H1 (cell line): ENCODE measurements around the gene CDK19. TPM values are rescaled to one million over a fixed set of nuclear protein-coding genes. Genes with fewer than 3 reads are reported as not detected.

Source experiments
- CTCF ChIA-PET: fragments of 300-600 bp; sonication (Branson Sonifier 250); formaldehyde crosslinking; loops from one replicate; lab custom pipeline; 2021; ENCODE audit not compliant: partially characterized antibody; lab: Charles Lee
- POLR2A ChIA-PET: fragments of 300-600 bp; sonication (Branson Sonifier 250); formaldehyde crosslinking; loops from one replicate; lab custom pipeline; 2021; ENCODE audit warnings: inconsistent platforms; ENCODE audit not compliant: partially characterized antibody; lab: Charles Lee
- DNase-seq, 2 experiments: peaks; one replicate each; pipeline versions ENCODE4 v3.0.0 to v3.0.0-alpha.2; 2010 to 2022; ENCODE audit warnings: low spot score in 2 of 2, low read depth in 1 of 2, mixed read lengths in 1 of 2
- FAIRE-seq: peaks from 2 replicates; lab custom pipeline; 2011; peaks lifted over from hg19 to GRCh38; lab: Jason Lieb, UNC
- H2AFZ ChIP-seq: 2 replicates; pipeline ENCODE4 v1.8.1; 2012; ENCODE audit warnings: low read length, inconsistent platforms
- H2AK5ac ChIP-seq: 2 replicates; pipeline ENCODE4 v1.6.1; 2013; ENCODE audit warnings: low read depth, low read length
- H2BK120ac ChIP-seq: replicated peaks from 2 replicates; pipeline ENCODE3; 2013; ENCODE audit warnings: low read depth, low read length, inconsistent platforms
- H2BK12ac ChIP-seq: 2 replicates; pipeline ENCODE4 v1.6.1; 2013; ENCODE audit warnings: low read depth, low read length
- H2BK15ac ChIP-seq: 2 replicates; pipeline ENCODE4 v1.6.1; 2013; ENCODE audit warnings: low read length
- H2BK20ac ChIP-seq: 2 replicates; pipeline ENCODE4 v1.6.1; 2013; ENCODE audit warnings: low read length
- H2BK5ac ChIP-seq: 2 replicates; pipeline ENCODE4 v1.6.1; 2013; ENCODE audit warnings: low read depth, low read length
- H3K14ac ChIP-seq: 2 replicates; pipeline ENCODE4 v1.6.1; 2013; ENCODE audit warnings: inconsistent platforms; ENCODE audit not compliant: insufficient read length
- H3K18ac ChIP-seq: 2 replicates; pipeline ENCODE4 v1.6.1; 2013; ENCODE audit warnings: low read length; ENCODE audit errors: extremely low read depth
- H3K23ac ChIP-seq: 2 replicates; pipeline ENCODE4 v1.6.1; 2013; ENCODE audit warnings: inconsistent platforms; ENCODE audit not compliant: insufficient read length
- H3K23me2 ChIP-seq: 2 replicates; pipeline ENCODE4 v1.6.1; 2013; ENCODE audit warnings: low read depth, low read length
- H3K27ac ChIP-seq: 2 replicates; pipeline ENCODE4 v1.6.1; 2011; ENCODE audit warnings: low read depth, low read length, inconsistent platforms
- H3K27me3 ChIP-seq, 4 experiments: replicated peaks in 1 of 4; 1 replicate in 1 of 4; 2 replicates in 3 of 4; pipeline versions ENCODE4 v1.6.1 to v1.8.1; 2011 to 2013; ENCODE audit warnings: low read length in 3 of 4, mild to moderate bottlenecking in 3 of 4, inconsistent platforms in 2 of 4, mixed read lengths in 2 of 4, moderate library complexity in 1 of 4; ENCODE audit not compliant: control insufficient read depth in 3 of 4, insufficient read depth in 3 of 4; ENCODE audit errors: extremely low read depth in 1 of 4
- H3K36me3 ChIP-seq, 4 experiments: 2 replicates each; pipeline versions ENCODE4 v1.6.1 to v1.8.1; 2011 to 2013; ENCODE audit warnings: mild to moderate bottlenecking in 4 of 4, low read length in 3 of 4, moderate library complexity in 2 of 4, control low read depth in 1 of 4, inconsistent platforms in 1 of 4; ENCODE audit not compliant: insufficient read depth in 4 of 4, control insufficient read depth in 2 of 4
- H3K4ac ChIP-seq: replicated peaks from 2 replicates; pipeline ENCODE3; 2013; ENCODE audit warnings: low read length, low read depth, mixed read lengths, inconsistent platforms; ENCODE audit not compliant: insufficient read length
- H3K4me1 ChIP-seq, 4 experiments: replicated peaks in 1 of 4; 1 replicate in 1 of 4; 2 replicates in 3 of 4; pipeline versions ENCODE4 v1.6.1 to v1.8.1; 2011 to 2013; ENCODE audit warnings: low read length in 3 of 4, inconsistent platforms in 2 of 4, mixed read lengths in 1 of 4; ENCODE audit not compliant: insufficient read depth in 4 of 4, control insufficient read depth in 3 of 4
- H3K4me2 ChIP-seq, 2 experiments: 2 replicates each; pipeline versions ENCODE4 v1.6.1 to v1.8.1; 2011 to 2013; ENCODE audit warnings: low read depth in 2 of 2, low read length in 2 of 2, control low read depth in 1 of 2, inconsistent platforms in 1 of 2, mild to moderate bottlenecking in 1 of 2; ENCODE audit not compliant: insufficient read depth in 1 of 2
- H3K4me3 ChIP-seq, 4 experiments: fragments of 200-600, 300-600 bp in 1 of 4; sonication (generic), shearing (Covaris generic), sonication (Bioruptor Twin) in 1 of 4; 2 replicates each; pipeline versions ENCODE4 v1.5.1 to v1.8.1; 2011 to 2016; ENCODE audit warnings: low read length in 4 of 4, low read depth in 3 of 4, control low read depth in 2 of 4, inconsistent platforms in 2 of 4, mild to moderate bottlenecking in 2 of 4, mixed read lengths in 1 of 4, moderate library complexity in 1 of 4; ENCODE audit not compliant: insufficient read depth in 2 of 4; ENCODE audit errors: extremely low read depth in 1 of 4
- H3K56ac ChIP-seq: replicated peaks from 2 replicates; pipeline ENCODE3; 2013; ENCODE audit warnings: low read depth, mild to moderate bottlenecking, mixed read lengths, low read length, inconsistent platforms; ENCODE audit not compliant: insufficient read length
- H3K79me1 ChIP-seq: 2 replicates; pipeline ENCODE4 v1.6.1; 2013; ENCODE audit warnings: low read depth, low read length, control low read depth
- H3K79me2 ChIP-seq, 2 experiments: 2 replicates each; pipeline versions ENCODE4 v1.6.1 to v1.8.1; 2012 to 2013; ENCODE audit warnings: low read length in 2 of 2, mild to moderate bottlenecking in 2 of 2, inconsistent platforms in 1 of 2; ENCODE audit not compliant: insufficient read depth in 2 of 2, control insufficient read depth in 1 of 2
- H3K9ac ChIP-seq, 4 experiments: replicated peaks in 1 of 4; 1 replicate in 1 of 4; 2 replicates in 3 of 4; pipeline versions ENCODE4 v1.6.1 to v1.8.1; 2011 to 2013; ENCODE audit warnings: low read depth in 3 of 4, low read length in 3 of 4, control low read depth in 2 of 4, mild to moderate bottlenecking in 2 of 4, moderate library complexity in 2 of 4, inconsistent platforms in 1 of 4; ENCODE audit errors: extremely low read depth in 1 of 4
- H3K9me3 ChIP-seq, 2 experiments: 2 replicates each; pipeline versions ENCODE4 v1.6.1 to v1.8.1; 2012 to 2013; ENCODE audit warnings: mild to moderate bottlenecking in 2 of 2, moderate library complexity in 2 of 2, control low read depth in 1 of 2, inconsistent platforms in 1 of 2, low read depth in 1 of 2, low read length in 1 of 2, mixed read lengths in 1 of 2; ENCODE audit not compliant: insufficient read depth in 2 of 2
- H4K20me1 ChIP-seq, 2 experiments: replicated peaks in 1 of 2; 2 replicates each; pipeline versions ENCODE3 to v1.8.1; 2011 to 2013; ENCODE audit warnings: inconsistent platforms in 2 of 2, low read length in 2 of 2, mild to moderate bottlenecking in 1 of 2; ENCODE audit not compliant: insufficient read depth in 2 of 2, control insufficient read depth in 1 of 2
- H4K5ac ChIP-seq: 2 replicates; pipeline ENCODE4 v1.6.1; 2013; ENCODE audit warnings: low read length, low read depth, mixed read lengths, inconsistent platforms; ENCODE audit not compliant: insufficient read length
- H4K8ac ChIP-seq: 2 replicates; pipeline ENCODE4 v1.8.0; 2013; ENCODE audit warnings: mild to moderate bottlenecking, moderate library complexity, low read length, inconsistent platforms; ENCODE audit not compliant: insufficient read depth; ENCODE audit errors: extremely low read depth
- H4K91ac ChIP-seq: replicated peaks from 2 replicates; pipeline ENCODE3; 2013; ENCODE audit warnings: low read length, mixed read lengths, inconsistent platforms; ENCODE audit not compliant: insufficient read length
- BACH1 ChIP-seq: IDR thresholded peaks from 2 replicates; pipeline ENCODE4 v1.6.1; 2012; ENCODE audit warnings: low read length, improper control_type of control experiment
- JUND ChIP-seq: IDR thresholded peaks from 2 replicates; pipeline ENCODE4 v1.6.1; 2011; ENCODE audit warnings: mild to moderate bottlenecking, improper control_type of control experiment, low read length
- WGBS, 2 experiments: shearing (Covaris generic) in 1 of 2; methylation state at CpG; one replicate each; pipeline versions ENCODE4 v1.1.6 to v1.1.7; 2013 to 2015; ENCODE audit warnings: low lambda C conversion rate in 2 of 2, mixed read lengths in 2 of 2, inconsistent platforms in 1 of 2, low coverage in 1 of 2, missing lambda C conversion rate in 1 of 2; ENCODE audit not compliant: insufficient replicate concordance in 2 of 2, insufficient coverage in 1 of 2, insufficient read length in 1 of 2; ENCODE audit errors: extremely low coverage in 1 of 2, missing lambda C conversion rate in 1 of 2; 5-methylcytosine and 5-hydroxymethylcytosine counted together
- polyA plus RNA-seq, 7 experiments: library from polyadenylated mRNA; depleted of rRNA in 3 of 7; stranded (reverse) in 5 of 7; unstranded in 2 of 7; fragments of >200 nt in 5 of 7; fragments of 200-250 nt in 2 of 7; gene quantifications; 1 replicate in 5 of 7; 2 replicates in 1 of 7; 4 replicates in 1 of 7; pipeline versions ENCODE4 v1.2.1 to v1.2.3, GENCODE V29; 2011 to 2013; ENCODE audit warnings: missing spikeins in 2 of 7, mixed read lengths in 2 of 7
- total RNA-seq: library from RNA; stranded (reverse); fragmentation: NEBNext Ultra II Directional; extraction: Animal tissue kit (Norgen Biotek cat#: 25700); gene quantifications from 2 replicates; pipeline ENCODE4 v1.2.1, GENCODE V29; 2021

CDK19 gene
- total and polyA plus RNA-seq, 2 of the 8 experiments (the other 6 are each of a cell fraction or from before 2014, with no cell fraction given): 4.9 to 12.6 TPM

DNA sequence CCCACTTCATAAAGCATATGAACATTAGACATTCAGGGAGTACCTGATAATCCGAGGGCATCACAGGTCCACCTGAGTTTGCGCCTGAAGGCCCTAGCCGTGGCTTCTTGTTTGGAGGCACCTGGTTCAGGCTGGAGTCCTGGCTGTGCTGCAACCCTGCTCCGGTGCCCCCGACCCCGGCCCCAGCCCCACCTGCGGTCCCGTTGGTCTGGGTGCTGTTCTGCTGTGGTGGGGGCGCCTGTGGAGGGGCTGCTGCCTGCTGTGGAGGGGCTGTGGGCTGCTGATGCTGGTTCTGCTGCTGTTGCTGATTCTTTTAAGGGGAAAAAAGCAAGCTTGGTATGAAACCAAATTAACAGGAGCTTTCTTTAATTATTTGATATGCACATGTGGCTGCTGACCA, 194.2 kb downstream of the CDK19 start:
- no peak for TF ChIP-seq BACH1
- no peak for TF ChIP-seq JUND
- Histone ChIP-seq H4K5ac (no peak overlapping the region), H3K27me3 (no peaks in the 10 kb centered on the region), H2BK20ac (no peak overlapping the region), H2BK5ac (no peak overlapping the region), H3K23me2 (no peaks in the 10 kb centered on the region), H3K4me3 (no peak overlapping the region), H2BK12ac (no peak overlapping the region), H4K20me1 (no peaks in the 10 kb centered on the region), H3K9ac (no peak overlapping the region), H4K8ac (no peak overlapping the region), H3K36me3 (peaks cover 4 to 13% (median 6%) of the 10 kb centered on the region in 4 experiments; a peak in 6 of 8 replicates), H3K27ac (no peak overlapping the region), H2BK120ac (no peak overlapping the region), H3K56ac (no peak overlapping the region), H3K4ac (no peak overlapping the region), H2AK5ac (no peak overlapping the region), H4K91ac (no peak overlapping the region), H2AFZ (no peak overlapping the region), H3K79me1 (no peaks in the 10 kb centered on the region), H3K14ac (no peak overlapping the region), H3K4me2 (no peak overlapping the region), H3K18ac (no peak overlapping the region), H2BK15ac (no peak overlapping the region), H3K4me1 (peaks cover 0 to 2% (median 0%) of the 10 kb centered on the region in 4 experiments; a peak in 3 of 7 replicates), H3K23ac (no peak overlapping the region), H3K79me2 (no peaks in the 10 kb centered on the region), H3K9me3 (no peaks in the 10 kb centered on the region)
- FAIRE-seq (no peak), DNase-seq (no peak)
- POLR2A ChIA-PET: no interaction called here
- WGBS, 2 experiments: 100% methylated on average over 3 of the region's 9 CpGs; no CpG with 5 or more reads in 1 of the 2 experiments
- CTCF ChIA-PET: no interaction called here
